Jurkat, Clone E6-1 (cell line): ENCODE results near the gene ZNF383. TPM values are rescaled to one million over a fixed set of nuclear protein-coding genes. Genes with fewer than 3 reads are reported as not detected.
"Not testable (repeated sequence)": the region's sequence is repeated elsewhere in the genome, so short reads cannot be mapped to it uniquely, and the experiment has no call there.

Experiments used
- DNase-seq: peaks from one replicate; pipeline ENCODE4 v3.0.0-alpha.2; 2011; ENCODE audit warnings: low read depth, low spot score
- H3K4me3 ChIP-seq: 2 replicates; pipeline ENCODE4 v1.5.1; 2011; ENCODE audit warnings: mild to moderate bottlenecking, low read length, control low read depth, moderate library complexity
- polyA plus RNA-seq: library from polyadenylated mRNA; unstranded; fragments of >200 nt; gene quantifications from one replicate; pipeline ENCODE4 v1.2.1, GENCODE V29; 2012; ENCODE audit warnings: missing spikeins; ENCODE audit not compliant: insufficient read length, insufficient read depth

The ZNF383 gene
- polyA plus RNA-seq = 4.2 TPM

DNA sequence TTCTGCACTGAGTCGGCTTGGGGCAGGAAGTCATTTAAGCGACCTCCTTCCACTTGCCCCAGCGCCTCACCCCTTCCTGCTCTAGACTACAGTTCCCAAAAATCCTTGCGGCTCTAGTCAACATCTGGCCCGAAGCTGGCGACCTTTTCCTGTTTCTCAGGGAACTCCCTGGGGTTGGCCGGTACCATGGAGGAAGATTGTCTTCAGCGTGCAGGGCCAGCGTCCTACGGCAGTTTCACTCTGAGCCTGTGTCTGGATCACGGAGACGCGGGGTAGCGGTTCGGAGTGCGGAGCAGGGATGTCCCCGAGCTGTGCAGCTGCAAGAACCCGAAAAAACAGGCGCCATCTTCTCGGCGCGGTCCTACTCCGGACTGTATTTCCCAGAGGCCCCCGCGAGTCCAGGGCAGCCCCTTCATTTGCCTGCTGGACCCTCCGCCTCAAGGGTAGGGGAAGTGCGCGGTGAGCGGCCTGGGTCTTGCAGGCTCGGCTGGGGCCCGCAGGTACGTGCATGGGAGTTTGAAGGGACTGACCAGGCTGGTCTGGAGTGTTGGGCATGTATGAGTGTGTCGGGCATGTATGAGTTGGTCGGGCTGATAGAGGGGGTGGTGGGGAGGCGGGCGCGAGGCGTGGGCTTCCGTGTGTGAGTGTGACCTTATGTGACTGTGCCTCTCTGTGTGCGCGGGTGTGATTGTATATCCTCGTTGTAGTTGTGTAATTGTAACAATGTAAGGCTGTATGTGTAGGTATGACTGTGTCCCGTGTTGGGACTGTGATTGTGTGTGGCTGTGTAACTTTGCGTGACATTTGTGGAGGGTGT, at the start of gene ZNF383:
Gene ZNF383 (plus strand): TSS at position 440 of the 817 bp plus-strand sequence. CDS start 12,240 bp downstream, outside the sequence.
- peak; percentile 94 for DNase-seq
- peak within 1 kb of the TSS; percentile 96 for H3K4me3 ChIP-seq

DNA sequence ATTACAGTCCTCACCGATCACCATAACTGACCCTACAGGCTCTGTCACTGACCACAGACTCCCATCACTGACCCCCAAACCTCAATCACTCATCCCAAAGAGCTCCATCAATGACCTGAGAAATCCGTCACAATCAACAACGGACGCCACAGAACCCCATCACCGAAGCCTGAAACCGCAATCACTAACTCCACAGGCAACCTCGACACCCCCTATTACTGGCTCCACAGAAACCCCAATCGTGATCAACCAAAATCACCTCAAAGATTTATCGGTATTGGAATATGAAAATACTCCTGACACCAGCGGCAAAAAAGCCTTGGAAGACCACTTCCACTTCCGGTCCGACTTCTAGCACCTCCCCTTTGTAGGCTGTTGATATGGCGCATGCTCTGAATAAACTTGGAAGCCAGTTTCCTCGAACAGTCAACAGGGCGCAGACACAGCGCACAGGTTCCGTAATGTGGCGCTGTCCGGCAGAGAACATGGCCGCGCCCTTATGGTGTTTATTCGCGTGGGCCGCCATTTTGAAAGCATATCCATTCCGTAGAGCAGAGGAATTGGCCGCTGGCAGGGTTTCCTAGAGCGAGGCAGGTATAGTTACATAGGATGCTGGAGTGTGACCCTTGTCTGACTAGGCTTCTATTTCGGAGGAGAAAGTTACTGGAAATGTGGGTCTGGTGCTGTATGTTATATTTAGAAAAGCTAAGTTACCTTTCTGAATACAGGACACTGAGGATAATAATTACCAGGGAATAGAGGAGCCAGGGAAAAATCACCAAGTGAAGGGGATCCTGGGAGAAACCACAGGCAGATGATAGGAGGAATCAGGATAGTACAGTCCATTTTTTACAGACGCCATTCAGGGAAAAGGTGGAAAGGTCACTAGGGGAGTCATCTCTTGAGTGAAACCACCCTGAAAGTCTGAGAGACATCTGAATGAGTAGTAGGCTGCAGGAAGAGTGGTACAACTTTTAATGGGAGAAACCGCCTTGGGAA, 45.3 kb upstream of the ZNF383 start, which contains the start of gene ZNF585A:
Gene ZNF585A (minus strand): TSS at position 328 of the 999 bp plus-strand sequence. CDS start 2,785 bp downstream, outside the sequence.
- no peak within 1 kb of the TSS for H3K4me3 ChIP-seq
- no peak for DNase-seq

- H3K4me3 ChIP-seq, DNase-seq: not testable (repeated sequence)
These were observed 31.9 kb upstream of the ZNF383 start for GRCh38 chr19:37186071-37186470.

DNA sequence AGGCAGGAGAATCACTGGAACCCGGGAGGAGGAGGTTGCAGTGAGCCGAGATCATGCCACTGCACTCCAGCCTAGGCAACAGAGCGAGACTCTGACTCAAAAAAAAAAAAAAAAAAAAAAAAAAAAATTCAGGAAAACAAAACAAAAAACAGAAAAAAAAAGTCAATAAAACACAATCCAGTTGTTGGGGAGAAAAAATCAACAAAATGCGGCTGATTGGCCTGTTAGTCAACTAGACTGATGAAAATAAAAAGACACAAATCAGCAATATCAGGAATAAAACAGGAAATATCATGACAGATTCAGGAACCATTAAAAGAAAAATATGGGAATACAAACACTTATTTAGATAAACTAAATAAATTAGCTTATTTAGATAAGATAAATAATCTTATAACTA, 22.8 kb upstream of the ZNF383 start:
- DNase-seq, H3K4me3 ChIP-seq: not testable (repeated sequence)

DNA sequence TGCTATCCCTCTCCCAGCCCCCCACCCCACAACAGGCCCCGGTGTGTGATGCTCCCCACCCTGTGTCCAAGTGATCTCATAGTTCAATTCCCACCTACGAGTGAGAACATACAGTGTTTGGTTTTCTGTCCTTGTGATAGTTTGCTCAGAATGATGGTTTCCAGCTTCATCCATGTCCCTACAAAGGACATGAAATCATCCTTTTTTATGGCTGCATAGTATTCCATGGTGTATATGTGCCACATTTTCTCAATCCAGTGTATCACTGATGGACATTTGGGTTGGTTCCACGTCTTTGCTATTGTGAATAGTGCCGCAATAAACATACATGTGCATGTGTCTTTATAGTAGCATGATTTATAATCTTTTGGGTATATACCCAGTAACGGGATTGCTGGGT, 20.9 kb upstream of the ZNF383 start:
- H3K4me3 ChIP-seq, DNase-seq: not testable (repeated sequence)

GRCh38 chr19:37197768-37198167, 20.2 kb upstream of the ZNF383 start:
- no peak overlapping the region for H3K4me3 ChIP-seq
- no peak for DNase-seq

GRCh38 chr19:37217480-37217774, 587 bp upstream of the ZNF383 start:
- DNase-seq = no peak
- H3K4me3 ChIP-seq = peak overlapping the region; percentile 96

- peak overlapping the region; percentile 96 for H3K4me3 ChIP-seq
- peak; percentile 0 for DNase-seq
These were observed 550 bp downstream of the ZNF383 start for GRCh38 chr19:37218592-37218935.

DNA sequence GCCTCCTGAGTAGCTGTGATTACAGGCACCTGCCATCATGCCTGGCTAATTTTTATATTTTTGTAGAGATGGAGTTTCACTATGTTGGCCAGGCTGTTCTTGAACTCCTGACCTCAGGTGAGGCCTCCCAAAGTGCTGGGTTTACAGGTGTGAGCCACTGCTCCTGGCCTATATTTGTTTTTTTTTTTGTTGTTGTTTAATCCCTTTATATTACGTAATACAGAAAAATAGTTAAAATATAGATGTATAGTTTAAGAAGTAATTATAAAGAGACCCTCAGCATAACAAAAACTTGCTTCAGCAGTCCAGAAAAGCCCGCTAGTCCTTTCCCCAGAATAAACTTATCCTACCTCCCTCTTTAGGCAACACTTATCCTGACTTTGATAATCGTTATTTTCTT, 2.4 kb downstream of the ZNF383 start:
- H3K4me3 ChIP-seq = no peak overlapping the region
- no peak for DNase-seq

DNA sequence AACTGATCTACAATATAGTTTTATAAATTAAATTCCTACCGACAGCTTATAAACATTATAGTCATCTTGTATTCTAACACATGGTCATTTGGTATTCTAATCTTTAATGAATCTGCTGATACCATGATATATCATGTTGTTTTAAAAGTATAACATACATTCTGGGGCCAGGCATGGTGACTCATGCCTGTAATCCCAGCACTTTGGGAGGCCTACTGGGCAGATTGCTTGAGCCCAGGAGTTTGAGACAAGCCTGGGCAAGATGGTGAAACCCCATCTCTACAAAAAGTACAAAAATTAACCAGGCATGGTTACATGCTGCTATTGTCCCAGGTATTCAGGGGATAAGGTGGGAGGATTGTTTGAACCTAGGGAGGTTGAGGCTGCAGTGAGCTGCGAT, 3.1 kb downstream of the ZNF383 start:
- no peak overlapping the region for H3K4me3 ChIP-seq
- DNase-seq = no peak

DNA sequence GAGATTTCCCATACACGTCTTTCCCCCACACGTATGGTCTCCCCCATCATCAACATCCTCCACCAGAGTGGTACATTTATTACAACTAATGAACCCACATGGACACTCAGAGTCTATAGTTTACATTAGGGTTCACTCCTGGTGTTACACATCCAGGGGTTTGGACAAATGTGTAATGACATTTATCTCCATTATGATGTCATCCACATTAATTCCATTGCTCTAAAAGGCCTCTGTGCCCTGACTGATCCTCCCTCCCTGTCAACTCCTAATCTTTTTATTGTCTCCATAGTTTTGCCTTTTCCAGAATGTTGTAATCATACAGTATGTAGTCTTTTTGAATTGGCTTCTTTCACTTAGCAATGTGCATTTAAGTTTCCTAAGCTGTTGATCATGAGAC, 8.2 kb downstream of the ZNF383 start:
- H3K4me3 ChIP-seq = no peak overlapping the region
- DNase-seq = no peak

- no peak overlapping the region for H3K4me3 ChIP-seq
- DNase-seq = peak; percentile 3
These were observed 10.0 kb downstream of the ZNF383 start for GRCh38 chr19:37227996-37228395.

DNA sequence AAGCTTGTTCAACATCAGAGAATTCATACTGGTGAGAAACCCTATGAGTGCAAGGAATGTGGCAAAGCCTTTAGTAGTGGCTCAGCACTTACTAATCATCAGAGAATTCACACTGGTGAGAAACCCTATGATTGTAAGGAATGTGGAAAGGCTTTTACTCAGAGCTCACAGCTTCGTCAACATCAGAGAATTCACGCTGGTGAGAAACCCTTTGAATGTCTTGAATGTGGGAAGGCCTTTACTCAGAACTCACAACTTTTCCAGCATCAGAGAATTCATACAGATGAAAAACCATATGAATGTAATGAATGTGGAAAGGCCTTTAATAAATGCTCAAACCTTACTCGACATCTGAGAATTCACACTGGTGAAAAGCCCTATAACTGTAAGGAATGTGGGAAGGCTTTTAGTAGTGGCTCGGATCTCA, 25.2 kb downstream of the ZNF383 start:
- no peak for DNase-seq
- H3K4me3 ChIP-seq = no peak overlapping the region

GRCh38 chr19:37251308-37252229, 33.6 kb downstream of the ZNF383 start:
- H3K4me3 ChIP-seq = no peak overlapping the region
- DNase-seq = no peak

DNA sequence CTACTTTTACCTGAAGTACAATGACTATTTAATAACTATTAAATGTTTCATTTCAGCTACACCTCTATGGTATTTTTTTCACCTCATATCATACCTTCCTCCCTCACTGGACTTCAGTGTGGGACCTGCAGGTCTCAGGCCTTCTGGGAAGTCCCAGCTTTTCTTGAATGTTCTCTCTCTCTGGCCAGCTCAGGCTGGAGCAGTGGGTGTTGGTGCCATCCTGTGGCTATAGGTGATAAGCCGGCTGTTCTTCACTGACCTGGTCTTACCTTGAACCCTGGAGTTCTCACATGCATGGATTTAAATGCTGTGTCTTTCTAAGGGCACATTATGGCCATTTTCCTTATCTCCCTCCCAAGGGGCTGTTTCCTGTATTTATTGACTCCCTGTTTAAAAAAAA, 45.0 kb downstream of the ZNF383 start:
- not testable (repeated sequence) for H3K4me3 ChIP-seq, DNase-seq

DNA sequence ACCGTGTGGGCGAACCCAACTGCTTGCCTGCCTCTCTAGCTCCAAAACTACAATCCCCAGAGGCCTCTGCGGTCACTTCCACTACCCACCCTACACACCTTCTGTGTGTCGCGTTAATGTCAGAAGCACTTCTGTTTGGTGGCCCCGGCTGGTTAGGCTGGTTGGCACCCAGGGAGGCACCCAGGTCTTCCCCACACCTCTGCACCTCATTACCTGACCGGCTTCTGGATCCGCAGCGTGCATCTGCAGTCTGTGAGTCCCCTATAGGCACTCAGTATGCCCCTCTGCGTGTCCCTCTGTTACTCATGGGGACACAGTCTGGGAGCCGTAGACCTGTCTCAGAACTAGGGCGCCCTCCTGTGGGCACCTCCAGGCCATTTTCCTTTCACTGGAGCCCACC, 49.0 kb downstream of the ZNF383 start:
- DNase-seq, H3K4me3 ChIP-seq: not testable (repeated sequence)

- DNase-seq = not testable (repeated sequence)
These were observed 49.7 kb downstream of the ZNF383 start for GRCh38 chr19:37267755-37268154.

DNA sequence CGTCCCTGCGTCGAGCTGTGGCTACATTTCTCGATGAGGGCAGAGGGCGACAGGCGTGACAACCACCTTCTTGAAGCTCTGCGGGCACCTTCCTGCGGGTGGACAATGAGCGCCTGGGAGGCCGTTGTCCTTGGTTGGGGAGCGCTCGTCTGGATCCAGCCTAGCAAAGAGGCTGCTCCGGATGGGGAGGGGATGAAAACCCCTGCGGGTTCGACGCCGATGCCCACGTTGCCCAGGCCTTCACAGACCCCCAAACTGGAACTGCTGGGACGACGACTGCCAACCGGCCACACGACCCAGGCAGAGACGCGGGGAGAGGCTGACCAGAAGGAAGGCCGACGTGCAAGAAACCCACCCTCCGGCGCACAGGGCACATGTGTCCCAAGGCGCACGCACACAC, 62.6 kb downstream of the ZNF383 start:
- not testable (repeated sequence) for H3K4me3 ChIP-seq, DNase-seq

More at GRCh38 chr19:37267755-37268154, 49.7 kb downstream of the ZNF383 start:
- not testable (repeated sequence) for H3K4me3 ChIP-seq

DNA sequence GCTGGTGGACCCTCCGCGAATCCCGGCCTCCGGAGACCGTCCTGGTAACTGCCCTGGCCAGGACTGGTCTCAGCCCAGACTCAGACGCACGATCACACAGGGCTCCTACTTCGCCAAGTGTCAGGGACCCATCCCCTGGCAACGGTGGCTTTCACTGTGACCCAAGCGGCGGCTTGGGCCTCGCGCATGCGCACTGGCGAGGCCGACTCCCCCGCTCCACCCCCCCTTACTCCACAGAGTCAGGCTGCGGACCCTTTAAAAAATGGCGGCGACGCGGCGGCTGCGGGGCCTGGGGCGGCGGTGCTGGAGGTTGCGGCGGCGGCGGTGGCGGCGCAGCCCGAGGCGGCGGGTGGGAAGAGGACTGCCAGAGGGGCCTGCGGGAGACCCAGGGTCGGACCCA, 66.0 kb downstream of the ZNF383 start:
- not testable (repeated sequence) for DNase-seq, H3K4me3 ChIP-seq
